Smooth muscle cell (in vitro differentiated cells): Measurements from ENCODE around the gene GABARAPL2. TPM values are rescaled to one million over a fixed set of nuclear protein-coding genes. Genes with fewer than 3 reads are reported as not detected.
A peak's percentile ranks its signal among the peaks of the same experiment; 100 is the strongest.

ENCODE experiments used
- DNase-seq: peaks from one replicate; lab custom pipeline; 2025; ENCODE audit not compliant: unreplicated experiment; lab: John Stamatoyannopoulos, UW
- H2AFZ ChIP-seq: fragments of 200-600 bp; sonication (generic); 2 replicates; pipeline ENCODE4 v1.6.0; 2016; ENCODE audit warnings: antibody characterized with exemption, low read depth, mild to moderate bottlenecking
- H3F3A ChIP-seq: fragments of 200-600 bp; sonication (generic); 2 replicates; pipeline ENCODE4 v1.6.0; 2017; ENCODE audit warnings: antibody characterized with exemption, low read depth
- H3K27ac ChIP-seq: fragments of 200-600 bp; sonication (generic); 2 replicates; pipeline ENCODE4 v1.5.1; 2016; ENCODE audit warnings: low read depth, mild to moderate bottlenecking
- H3K27me3 ChIP-seq: fragments of 200-600 bp; sonication (generic); 2 replicates; pipeline ENCODE4 v1.6.1; 2016; ENCODE audit warnings: low read depth, mild to moderate bottlenecking
- H3K36me3 ChIP-seq: fragments of 200-600 bp; sonication (generic); 2 replicates; pipeline ENCODE4 v1.5.1; 2016; ENCODE audit warnings: low read depth
- H3K4me1 ChIP-seq: fragments of 200-600 bp; sonication (generic); 2 replicates; pipeline ENCODE4 v1.5.1; 2016; ENCODE audit warnings: low read depth
- H3K4me2 ChIP-seq: fragments of 200-600 bp; sonication (generic); 2 replicates; pipeline ENCODE4 v1.6.0; 2016; ENCODE audit warnings: mild to moderate bottlenecking
- H3K4me3 ChIP-seq: fragments of 200-600 bp; sonication (generic); 2 replicates; pipeline ENCODE4 v1.5.1; 2016; ENCODE audit warnings: mild to moderate bottlenecking
- H3K79me2 ChIP-seq: fragments of 200-600 bp; sonication (generic); 2 replicates; pipeline ENCODE4 v1.6.0; 2016; ENCODE audit warnings: low read depth, mild to moderate bottlenecking
- H3K9ac ChIP-seq: fragments of 200-600 bp; sonication (generic); 2 replicates; pipeline ENCODE4 v1.6.0; 2016; ENCODE audit warnings: low read depth
- H3K9me3 ChIP-seq: fragments of 200-600 bp; sonication (generic); replicated peaks from 2 replicates; pipeline ENCODE4 v1.5.1; 2016; ENCODE audit warnings: low read depth
- H4K20me1 ChIP-seq: fragments of 200-600 bp; sonication (generic); 2 replicates; pipeline ENCODE4 v1.6.0; 2016; ENCODE audit warnings: low read depth
- WGBS: methylation state at CpG from one replicate; pipeline ENCODE4 v1.1.7; 2016; ENCODE audit warnings: low lambda C conversion rate; 5-methylcytosine and 5-hydroxymethylcytosine counted together
- polyA plus RNA-seq: library from polyadenylated mRNA; unstranded; fragments of >200 nt; fragmentation: Nextera tagmentation; extraction: Ambion mirVana; gene quantifications from 2 replicates; pipeline ENCODE4 v1.2.1, GENCODE V29; 2016
- total RNA-seq: library from RNA; depleted of rRNA; stranded (reverse); fragments of >200 nt; gene quantifications from 2 replicates; pipeline ENCODE4 v1.2.3, GENCODE V29; 2014
- TF ChIP-seq, protein P1 (sequence below): fragments of 200-600 bp; sonication (generic); IDR thresholded peaks from 2 replicates; pipeline ENCODE4 v1.5.1; 2017; ENCODE audit warnings: borderline replicate concordance, mild to moderate bottlenecking, antibody characterized with exemption; ENCODE audit not compliant: insufficient read depth, poor library complexity, severe bottlenecking

Gene GABARAPL2, protein sequence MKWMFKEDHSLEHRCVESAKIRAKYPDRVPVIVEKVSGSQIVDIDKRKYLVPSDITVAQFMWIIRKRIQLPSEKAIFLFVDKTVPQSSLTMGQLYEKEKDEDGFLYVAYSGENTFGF
- total RNA-seq (89.9 and 90.6 TPM in 2 replicates), polyA plus RNA-seq (172 and 189 TPM in 2 replicates)

DNA sequence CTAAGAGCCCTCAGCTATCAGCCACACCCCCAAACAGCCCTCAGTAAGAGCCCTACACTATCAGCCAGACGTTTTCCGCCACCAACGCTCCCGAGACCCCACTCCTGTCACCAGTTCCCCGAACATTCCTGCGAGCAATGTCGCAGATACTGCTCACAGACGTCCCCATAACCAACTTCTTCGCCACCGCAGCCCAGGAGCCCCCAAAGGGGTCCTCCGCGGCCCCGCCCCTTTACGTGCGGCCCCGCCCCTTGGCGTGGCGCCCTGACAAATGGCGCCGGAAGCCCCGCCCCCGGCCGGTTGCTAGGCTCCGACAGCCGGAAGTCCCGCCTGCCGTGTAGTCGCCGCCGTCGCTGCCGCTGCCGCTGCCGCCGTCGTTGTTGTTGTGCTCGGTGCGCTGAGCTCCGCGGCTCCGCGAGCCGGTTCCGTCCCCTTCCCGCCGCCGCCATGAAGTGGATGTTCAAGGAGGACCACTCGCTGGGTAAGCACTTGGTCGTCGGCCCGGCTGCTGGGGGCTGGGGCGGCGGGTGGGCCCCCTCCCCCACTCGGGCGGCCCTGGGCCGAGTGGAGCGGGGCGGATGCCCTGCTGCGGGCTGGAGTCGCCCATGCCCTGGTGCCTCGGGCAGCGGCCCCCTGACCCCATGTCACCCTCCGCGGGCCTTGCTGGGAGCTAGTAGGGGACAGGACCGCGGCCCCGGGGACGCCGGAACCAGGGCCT lies at the start of gene GABARAPL2:
GABARAPL2 (plus strand) TSS at position 340 of the 718 bp plus-strand sequence; CDS start at position 448, 108 bp downstream.
- WGBS: 0% methylated on average over 37 of the region's 69 CpGs
- H3K4me3 ChIP-seq: peak within 1 kb of the TSS; percentile 95
- H3K36me3 ChIP-seq: no peaks in the 10 kb centered on the region
- peaks cover 6% of the 10 kb centered on the region for H3F3A ChIP-seq
- H2AFZ ChIP-seq: peak within 1 kb of the TSS; percentile 84
- DNase-seq: peak; percentile 76
- peaks cover 9% of the 10 kb centered on the region for H3K4me1 ChIP-seq
- H3K27me3 ChIP-seq: no peaks in the 10 kb centered on the region
- TF ChIP-seq, protein P1, sequence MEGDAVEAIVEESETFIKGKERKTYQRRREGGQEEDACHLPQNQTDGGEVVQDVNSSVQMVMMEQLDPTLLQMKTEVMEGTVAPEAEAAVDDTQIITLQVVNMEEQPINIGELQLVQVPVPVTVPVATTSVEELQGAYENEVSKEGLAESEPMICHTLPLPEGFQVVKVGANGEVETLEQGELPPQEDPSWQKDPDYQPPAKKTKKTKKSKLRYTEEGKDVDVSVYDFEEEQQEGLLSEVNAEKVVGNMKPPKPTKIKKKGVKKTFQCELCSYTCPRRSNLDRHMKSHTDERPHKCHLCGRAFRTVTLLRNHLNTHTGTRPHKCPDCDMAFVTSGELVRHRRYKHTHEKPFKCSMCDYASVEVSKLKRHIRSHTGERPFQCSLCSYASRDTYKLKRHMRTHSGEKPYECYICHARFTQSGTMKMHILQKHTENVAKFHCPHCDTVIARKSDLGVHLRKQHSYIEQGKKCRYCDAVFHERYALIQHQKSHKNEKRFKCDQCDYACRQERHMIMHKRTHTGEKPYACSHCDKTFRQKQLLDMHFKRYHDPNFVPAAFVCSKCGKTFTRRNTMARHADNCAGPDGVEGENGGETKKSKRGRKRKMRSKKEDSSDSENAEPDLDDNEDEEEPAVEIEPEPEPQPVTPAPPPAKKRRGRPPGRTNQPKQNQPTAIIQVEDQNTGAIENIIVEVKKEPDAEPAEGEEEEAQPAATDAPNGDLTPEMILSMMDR: no peak
- H3K9ac ChIP-seq: peak within 1 kb of the TSS; percentile 97
- H3K9me3 ChIP-seq: no peaks in the 10 kb centered on the region
- peak within 1 kb of the TSS; percentile 100 for H3K4me2 ChIP-seq
- peaks cover 49% of the 10 kb centered on the region for H4K20me1 ChIP-seq
- H3K27ac ChIP-seq: peak within 1 kb of the TSS; percentile 87
- peaks cover 44% of the 10 kb centered on the region for H3K79me2 ChIP-seq

DNA sequence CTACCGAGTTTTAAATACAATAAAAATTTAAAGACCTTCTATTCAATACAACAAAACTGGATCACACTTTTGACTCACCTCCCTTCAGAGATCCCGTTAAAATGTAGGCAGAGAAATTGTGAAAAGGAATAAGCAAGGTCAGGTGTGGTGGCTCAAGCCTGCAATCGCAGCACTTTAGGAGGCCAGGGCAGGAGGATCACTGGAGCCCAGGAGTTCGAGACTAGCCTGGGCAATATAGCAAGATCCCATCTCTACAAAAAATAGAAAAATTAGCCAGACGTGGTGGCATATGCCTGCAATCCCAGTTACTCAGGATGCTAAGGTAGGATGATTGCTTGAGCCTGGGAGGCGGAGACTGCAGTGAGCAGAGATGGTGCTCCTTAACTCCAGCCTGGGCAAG lies 47.0 kb upstream of the GABARAPL2 start:
- H4K20me1 ChIP-seq: no peaks in the 10 kb centered on the region
- H3K4me2 ChIP-seq: no peak overlapping the region
- no peak overlapping the region for H3K9ac ChIP-seq
- no peak overlapping the region for H3K27ac ChIP-seq
- no peak overlapping the region for H3K4me3 ChIP-seq
- TF ChIP-seq, protein P1: no peak
- H2AFZ ChIP-seq: no peak overlapping the region
- H3K36me3 ChIP-seq: no peaks in the 10 kb centered on the region
- H3K27me3 ChIP-seq: no peaks in the 10 kb centered on the region
- WGBS: 93% methylated on average over 6 of the region's 6 CpGs
- no peaks in the 10 kb centered on the region for H3K79me2 ChIP-seq
- DNase-seq: no peak
- H3K4me1 ChIP-seq: no peaks in the 10 kb centered on the region
- no peaks in the 10 kb centered on the region for H3F3A ChIP-seq
- H3K9me3 ChIP-seq: no peaks in the 10 kb centered on the region

DNA sequence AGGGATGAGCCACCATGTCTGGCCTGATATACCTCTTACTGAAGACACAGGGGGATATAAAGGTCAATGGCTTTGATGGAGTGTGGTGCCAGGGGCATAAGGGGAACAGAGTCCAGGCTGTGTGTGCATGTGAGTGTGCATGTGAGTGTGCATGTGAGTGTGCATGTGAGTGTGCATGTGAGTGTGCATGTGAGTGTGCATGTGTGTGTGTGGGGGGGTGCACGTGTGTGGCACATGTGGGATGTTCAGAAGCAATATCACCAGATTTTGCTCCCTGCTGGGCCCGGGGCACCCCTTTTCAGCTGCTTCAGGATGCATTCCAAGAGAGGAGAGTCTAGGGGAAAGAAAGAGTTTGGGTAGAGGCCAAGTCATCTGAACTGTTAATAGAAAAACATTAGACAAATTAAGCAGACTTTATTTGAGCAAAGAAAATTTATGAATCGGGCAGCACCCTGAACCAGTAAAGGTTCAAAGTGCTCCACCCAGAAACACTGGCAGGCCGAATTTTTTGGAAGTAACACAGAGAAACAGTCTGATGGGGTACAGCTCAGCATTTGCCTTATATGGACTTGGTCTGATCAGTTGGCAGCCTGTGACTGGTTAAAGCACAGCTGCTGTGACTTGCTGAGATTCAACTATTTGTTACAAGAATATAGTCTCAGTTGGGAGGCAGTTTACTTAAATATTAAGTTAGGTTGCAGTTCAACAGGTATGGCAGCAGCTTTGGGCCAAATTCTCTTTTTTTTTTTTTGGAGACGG lies 40.0 kb upstream of the GABARAPL2 start:
- H3K9me3 ChIP-seq: no peaks in the 10 kb centered on the region
- H3K9ac ChIP-seq: no peak overlapping the region
- TF ChIP-seq, protein P1: no peak

More for the DNA sequence above, 40.0 kb upstream of the GABARAPL2 start:
- H3K27ac ChIP-seq: no peak overlapping the region
- 92% methylated on average over 5 of the region's 5 CpGs for WGBS
- H4K20me1 ChIP-seq: no peaks in the 10 kb centered on the region
- no peak overlapping the region for H3K4me2 ChIP-seq
- H3K36me3 ChIP-seq: no peaks in the 10 kb centered on the region
- no peaks in the 10 kb centered on the region for H3K27me3 ChIP-seq
- H3K4me1 ChIP-seq: no peaks in the 10 kb centered on the region
- no peaks in the 10 kb centered on the region for H3K79me2 ChIP-seq
- H2AFZ ChIP-seq: no peak overlapping the region
- no peaks in the 10 kb centered on the region for H3F3A ChIP-seq
- DNase-seq: no peak
- no peak overlapping the region for H3K4me3 ChIP-seq
